NCI-H345 treated with DMSO at 0.1 percent for 48 hours (cell line): Measurements from ENCODE around the gene FCAMR.
A peak's percentile ranks its signal among the peaks of the same experiment; 100 is the strongest.

Experiments
- DNase-seq: peaks from one replicate; lab custom pipeline; 2025; ENCODE audit not compliant: unreplicated experiment; lab: John Stamatoyannopoulos, UW

FCAMR gene

DNA sequence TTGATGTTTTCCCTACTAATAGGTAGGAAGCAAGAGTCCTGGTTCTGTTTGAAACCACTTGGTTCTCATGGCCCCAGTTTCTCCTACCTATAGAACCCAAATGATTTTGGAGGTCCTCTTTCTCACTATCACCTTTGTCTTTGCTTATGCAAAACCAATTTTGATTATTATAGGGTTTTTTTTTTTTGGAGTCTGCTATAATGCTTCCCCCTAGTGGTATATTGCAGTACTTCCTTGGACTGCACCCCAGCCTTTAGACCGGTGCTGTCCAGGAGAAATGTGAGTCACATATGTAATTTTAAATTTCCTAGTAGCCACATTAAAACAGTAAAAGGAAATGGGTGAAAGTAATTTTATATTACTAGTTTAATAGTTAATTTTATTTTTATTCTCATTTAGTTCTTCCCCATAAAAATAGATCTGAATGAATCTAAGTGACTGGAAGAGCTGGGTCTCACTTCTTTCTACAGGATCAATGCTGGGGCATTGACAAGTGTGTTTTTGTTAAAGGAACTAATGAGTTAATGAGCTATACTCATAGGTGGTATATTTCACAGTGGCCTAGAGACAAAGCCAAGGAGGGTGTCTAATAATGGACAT lies 59.1 kb downstream of the FCAMR start:
- peak; percentile 47 for DNase-seq

DNA sequence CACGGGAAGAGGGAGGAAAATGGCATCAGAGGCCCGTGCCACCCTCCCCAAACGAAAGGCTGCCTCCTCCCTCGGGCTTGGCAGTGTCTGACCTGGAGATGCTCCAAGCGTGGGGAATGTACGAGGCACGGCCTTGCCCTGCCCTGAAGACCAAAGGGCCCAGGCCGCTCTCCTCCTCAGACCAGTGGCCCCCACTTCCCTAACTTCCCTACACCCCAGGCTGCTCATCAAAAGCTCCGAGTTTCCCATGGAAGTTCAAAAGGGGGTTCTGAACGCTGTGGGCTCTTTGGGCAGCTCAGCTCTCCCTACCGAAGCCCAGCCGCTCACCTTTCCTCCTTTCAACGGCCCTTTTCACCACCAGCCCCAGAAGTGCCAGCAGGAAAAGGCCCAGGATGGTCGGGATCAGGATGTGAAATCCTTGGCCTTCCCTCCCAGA lies 60.4 kb downstream of the FCAMR start:
- DNase-seq: peak; percentile 22

DNA sequence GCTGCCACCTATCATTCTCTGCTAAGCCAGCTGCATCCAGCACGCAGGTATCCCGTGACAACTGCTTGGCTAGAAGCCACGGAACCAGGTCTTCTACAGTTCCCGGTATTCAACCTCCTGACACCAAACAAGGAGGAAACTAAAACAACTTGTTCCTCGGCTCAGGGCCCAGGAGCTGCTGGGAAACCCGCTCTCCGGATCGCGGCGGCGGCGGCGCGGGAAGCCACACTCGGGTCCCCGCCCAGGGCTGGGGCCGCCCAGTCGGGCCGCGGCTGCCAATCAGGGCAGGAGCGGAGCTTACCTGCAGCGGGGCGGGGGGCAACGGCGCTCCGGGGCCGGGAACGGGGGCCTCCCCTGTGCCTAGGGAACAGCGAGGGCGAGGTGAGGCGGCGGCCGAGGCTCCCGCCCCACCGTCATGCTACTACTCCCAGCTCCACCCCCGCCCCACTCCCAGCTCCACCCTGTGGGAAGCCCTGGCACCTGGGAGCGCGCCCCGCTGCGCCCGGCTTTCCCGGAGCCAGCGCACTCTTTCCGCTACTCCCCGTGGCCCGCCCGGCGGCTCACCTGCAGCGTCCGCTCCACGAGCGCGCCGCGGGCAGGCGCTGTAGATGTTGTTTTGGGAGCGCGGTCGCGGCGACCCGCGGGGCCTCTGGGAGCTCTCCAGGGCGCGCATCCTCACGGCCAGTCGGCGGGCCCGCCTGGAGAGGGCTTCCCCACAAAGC lies 60.9 kb downstream of the FCAMR start:
- peak; percentile 50 for DNase-seq

DNA sequence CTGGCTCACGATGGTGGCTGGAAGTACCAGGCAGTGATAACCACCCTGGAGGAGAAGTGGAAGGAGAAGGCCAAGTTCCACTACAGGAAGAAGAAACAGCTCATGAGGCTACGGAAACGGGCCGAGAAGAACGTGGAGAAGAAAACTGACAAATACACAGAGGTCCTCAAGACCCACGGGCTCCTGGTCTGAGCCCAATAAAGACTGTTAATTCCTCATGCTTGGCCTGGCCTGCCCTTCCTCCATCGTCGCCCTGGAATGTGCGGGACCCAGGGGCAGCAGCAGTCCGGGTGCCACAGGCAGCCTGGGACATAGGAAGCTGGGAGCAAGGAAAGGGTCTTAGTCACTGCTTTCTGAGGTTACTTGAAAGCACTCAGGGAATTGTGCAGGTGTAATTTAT lies 62.2 kb downstream of the FCAMR start:
- no peak for DNase-seq
